ENCODE results near the gene AHCYL2.

The AHCYL2 gene

GRCh38 chr7:129376778-129377700 lies 152.2 kb downstream of the AHCYL2 start:
- Histone ChIP-seq H3K4me2 (ENCODE audit: low read length) (no peak overlapping the region), H3K9ac (ENCODE audit: low read depth, low read length) (no peak overlapping the region), H3K4me3 (ENCODE audit: low read length) (no peak overlapping the region), H3K4me1 (ENCODE audit: control insufficient read depth, insufficient read depth, low read length) (peaks cover 4% of the 10 kb centered on the region), H3K36me3 (ENCODE audit: insufficient read depth, low read length) (no peaks in the 10 kb centered on the region), H3K27me3 (ENCODE audit: control insufficient read depth, insufficient read depth, low read length) (no peaks in the 10 kb centered on the region), H3K9me3 (replicated peaks; ENCODE audit: low read length) (no peaks in the 10 kb centered on the region)

GRCh38 chr7:129381710-129382484 lies 157.1 kb downstream of the AHCYL2 start:
- Histone ChIP-seq H3K4me3 (ENCODE audit: low read length) (no peak overlapping the region), H3K4me1 (ENCODE audit: control insufficient read depth, insufficient read depth, low read length) (peaks cover 4% of the 10 kb centered on the region), H3K9ac (ENCODE audit: low read depth, low read length) (no peak overlapping the region), H3K4me2 (ENCODE audit: low read length) (no peak overlapping the region), H3K36me3 (ENCODE audit: insufficient read depth, low read length) (no peaks in the 10 kb centered on the region), H3K27me3 (ENCODE audit: control insufficient read depth, insufficient read depth, low read length) (no peaks in the 10 kb centered on the region), H3K9me3 (replicated peaks; ENCODE audit: low read length) (no peaks in the 10 kb centered on the region)

DNA sequence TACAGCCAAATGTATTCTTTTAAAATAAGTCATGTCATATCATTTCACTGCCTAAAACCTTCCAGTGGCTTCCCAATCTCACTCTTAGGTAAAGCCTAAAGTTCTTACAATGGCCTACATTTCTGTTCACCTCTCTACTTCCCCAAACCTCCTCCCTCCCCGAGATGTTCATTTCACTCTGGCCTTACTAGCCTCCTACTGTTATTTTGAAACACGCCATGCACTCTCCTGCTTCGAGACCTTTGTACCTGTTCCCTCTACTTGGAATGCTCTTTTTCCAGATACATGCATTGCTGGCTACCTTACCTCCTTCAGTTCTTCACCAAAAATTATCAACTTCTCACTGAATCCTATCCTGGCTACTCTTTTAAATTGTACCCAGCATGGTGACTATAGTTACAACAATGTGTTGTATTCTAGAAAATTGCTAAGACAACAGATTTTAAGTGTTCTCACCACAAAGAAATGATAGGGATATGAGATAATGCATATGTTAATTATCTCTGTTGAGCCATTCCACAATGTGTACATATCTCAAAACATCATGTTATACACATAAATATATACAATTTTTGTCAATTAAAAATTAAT lies 158.8 kb downstream of the AHCYL2 start:
- Histone ChIP-seq H3K27me3 (ENCODE audit: control insufficient read depth, insufficient read depth, low read length) (no peaks in the 10 kb centered on the region), H3K4me3 (ENCODE audit: low read length) (no peak overlapping the region), H3K9ac (ENCODE audit: low read depth, low read length) (no peak overlapping the region), H3K4me1 (ENCODE audit: control insufficient read depth, insufficient read depth, low read length) (no peaks in the 10 kb centered on the region), H3K36me3 (ENCODE audit: insufficient read depth, low read length) (no peaks in the 10 kb centered on the region), H3K9me3 (replicated peaks; ENCODE audit: low read length) (no peaks in the 10 kb centered on the region), H3K4me2 (ENCODE audit: low read length) (no peak overlapping the region)

GRCh38 chr7:129385116-129385515 lies 160.3 kb downstream of the AHCYL2 start:
- Histone ChIP-seq H3K27me3 (ENCODE audit: control insufficient read depth, insufficient read depth, low read length) (no peaks in the 10 kb centered on the region), H3K9me3 (replicated peaks; ENCODE audit: low read length) (no peaks in the 10 kb centered on the region), H3K4me2 (ENCODE audit: low read length) (no peak overlapping the region), H3K36me3 (ENCODE audit: insufficient read depth, low read length) (no peaks in the 10 kb centered on the region), H3K4me3 (ENCODE audit: low read length) (no peak overlapping the region), H3K4me1 (ENCODE audit: control insufficient read depth, insufficient read depth, low read length) (no peaks in the 10 kb centered on the region), H3K9ac (ENCODE audit: low read depth, low read length) (no peak overlapping the region)

- Histone ChIP-seq H3K4me1 (ENCODE audit: control insufficient read depth, insufficient read depth, low read length) (no peaks in the 10 kb centered on the region), H3K27me3 (ENCODE audit: control insufficient read depth, insufficient read depth, low read length) (no peaks in the 10 kb centered on the region), H3K4me2 (ENCODE audit: low read length) (no peak overlapping the region), H3K4me3 (ENCODE audit: low read length) (no peak overlapping the region), H3K9me3 (replicated peaks; ENCODE audit: low read length) (no peaks in the 10 kb centered on the region), H3K36me3 (ENCODE audit: insufficient read depth, low read length) (no peaks in the 10 kb centered on the region), H3K9ac (ENCODE audit: low read depth, low read length) (no peak overlapping the region)
Measured at GRCh38 chr7:129385598-129385997, 160.8 kb downstream of the AHCYL2 start.

- H3K36me3 ChIP-seq (ENCODE audit: insufficient read depth, low read length): no peaks in the 10 kb centered on the region
- no peaks in the 10 kb centered on the region for H3K4me1 ChIP-seq (ENCODE audit: control insufficient read depth, insufficient read depth, low read length)
- H3K4me2 ChIP-seq (ENCODE audit: low read length): no peak overlapping the region
- H3K9me3 ChIP-seq (replicated peaks; ENCODE audit: low read length): no peaks in the 10 kb centered on the region
- H3K4me3 ChIP-seq (ENCODE audit: low read length): no peak overlapping the region
- no peak overlapping the region for H3K9ac ChIP-seq (ENCODE audit: low read depth, low read length)
- H3K27me3 ChIP-seq (ENCODE audit: control insufficient read depth, insufficient read depth, low read length): no peaks in the 10 kb centered on the region
Measured at GRCh38 chr7:129386506-129386905, 161.7 kb downstream of the AHCYL2 start.

GRCh38 chr7:129387537-129387936 lies 162.7 kb downstream of the AHCYL2 start:
- Histone ChIP-seq H3K4me1 (ENCODE audit: control insufficient read depth, insufficient read depth, low read length) (no peaks in the 10 kb centered on the region), H3K4me3 (ENCODE audit: low read length) (no peak overlapping the region), H3K4me2 (ENCODE audit: low read length) (no peak overlapping the region), H3K27me3 (ENCODE audit: control insufficient read depth, insufficient read depth, low read length) (no peaks in the 10 kb centered on the region), H3K36me3 (ENCODE audit: insufficient read depth, low read length) (no peaks in the 10 kb centered on the region), H3K9me3 (replicated peaks; ENCODE audit: low read length) (no peaks in the 10 kb centered on the region), H3K9ac (ENCODE audit: low read depth, low read length) (no peak overlapping the region)

GRCh38 chr7:129388333-129389098 lies 163.7 kb downstream of the AHCYL2 start:
- no peak overlapping the region for H3K4me3 ChIP-seq (ENCODE audit: low read length)
- no peaks in the 10 kb centered on the region for H3K9me3 ChIP-seq (replicated peaks; ENCODE audit: low read length)
- H3K4me1 ChIP-seq (ENCODE audit: control insufficient read depth, insufficient read depth, low read length): no peaks in the 10 kb centered on the region
- H3K9ac ChIP-seq (ENCODE audit: low read depth, low read length): no peak overlapping the region
- no peak overlapping the region for H3K4me2 ChIP-seq (ENCODE audit: low read length)
- no peaks in the 10 kb centered on the region for H3K36me3 ChIP-seq (ENCODE audit: insufficient read depth, low read length)
- no peaks in the 10 kb centered on the region for H3K27me3 ChIP-seq (ENCODE audit: control insufficient read depth, insufficient read depth, low read length)

- Histone ChIP-seq H3K9ac (ENCODE audit: low read depth, low read length) (no peak overlapping the region), H3K4me2 (ENCODE audit: low read length) (no peak overlapping the region), H3K36me3 (ENCODE audit: insufficient read depth, low read length) (no peaks in the 10 kb centered on the region), H3K4me3 (ENCODE audit: low read length) (no peak overlapping the region), H3K9me3 (replicated peaks; ENCODE audit: low read length) (no peaks in the 10 kb centered on the region), H3K4me1 (ENCODE audit: control insufficient read depth, insufficient read depth, low read length) (no peaks in the 10 kb centered on the region), H3K27me3 (ENCODE audit: control insufficient read depth, insufficient read depth, low read length) (no peaks in the 10 kb centered on the region)
Measured at GRCh38 chr7:129389829-129390228, 165.0 kb downstream of the AHCYL2 start.

GRCh38 chr7:129390314-129390713 lies 165.5 kb downstream of the AHCYL2 start:
- Histone ChIP-seq H3K27me3 (ENCODE audit: control insufficient read depth, insufficient read depth, low read length) (no peaks in the 10 kb centered on the region), H3K4me2 (ENCODE audit: low read length) (no peak overlapping the region), H3K9ac (ENCODE audit: low read depth, low read length) (no peak overlapping the region), H3K36me3 (ENCODE audit: insufficient read depth, low read length) (no peaks in the 10 kb centered on the region), H3K4me3 (ENCODE audit: low read length) (no peak overlapping the region), H3K9me3 (replicated peaks; ENCODE audit: low read length) (no peaks in the 10 kb centered on the region), H3K4me1 (ENCODE audit: control insufficient read depth, insufficient read depth, low read length) (no peaks in the 10 kb centered on the region)
